ENCODE results near the gene KLHL3. TPM values are rescaled to one million over a fixed set of nuclear protein-coding genes. Genes with fewer than 3 reads are reported as not detected.

The KLHL3 gene
- polyA plus RNA-seq, 1 experiment: 1.1 TPM

DNA sequence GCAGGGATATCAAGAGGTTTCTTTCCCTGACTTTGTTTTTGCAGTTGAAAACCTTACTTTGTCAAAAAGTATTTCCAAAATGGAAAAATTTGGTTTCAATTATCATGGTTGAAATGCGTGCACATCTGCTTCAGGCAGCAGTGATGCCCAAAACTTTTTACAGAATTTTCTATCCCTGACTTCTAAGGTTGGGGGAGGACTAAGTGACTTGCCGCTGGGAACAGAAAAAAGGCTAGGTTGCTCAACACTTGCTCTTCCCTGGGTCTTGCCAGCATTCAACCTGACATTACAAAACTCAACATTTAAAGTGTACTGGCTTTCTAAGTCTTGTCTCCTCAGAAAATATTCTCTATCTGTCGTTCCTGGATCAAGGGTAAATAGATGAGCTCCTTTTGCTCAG lies 4.7 kb downstream of the KLHL3 start:
- no peaks in the 10 kb centered on the region for H3K36me3 ChIP-seq (ENCODE audit: control insufficient read depth, insufficient read depth, low read length)
- no peak for DNase-seq (ENCODE audit: low read depth)
- H3K27me3 ChIP-seq (ENCODE audit: control insufficient read depth, insufficient read depth, low read length): no peaks in the 10 kb centered on the region
- POLR2A ChIA-PET: no interaction called here
- CTCF ChIA-PET: interaction anchor here (0.9 to 14.5 kb wide), 8 partner anchors 10 to 866 kb away, joined by 3 to 247 read pairs (median 4); no protein-coding TSS in a partner anchor
- H3K4me3 ChIP-seq (ENCODE audit: low read depth, low read length): no peak overlapping the region
- TF ChIP-seq, protein P1, sequence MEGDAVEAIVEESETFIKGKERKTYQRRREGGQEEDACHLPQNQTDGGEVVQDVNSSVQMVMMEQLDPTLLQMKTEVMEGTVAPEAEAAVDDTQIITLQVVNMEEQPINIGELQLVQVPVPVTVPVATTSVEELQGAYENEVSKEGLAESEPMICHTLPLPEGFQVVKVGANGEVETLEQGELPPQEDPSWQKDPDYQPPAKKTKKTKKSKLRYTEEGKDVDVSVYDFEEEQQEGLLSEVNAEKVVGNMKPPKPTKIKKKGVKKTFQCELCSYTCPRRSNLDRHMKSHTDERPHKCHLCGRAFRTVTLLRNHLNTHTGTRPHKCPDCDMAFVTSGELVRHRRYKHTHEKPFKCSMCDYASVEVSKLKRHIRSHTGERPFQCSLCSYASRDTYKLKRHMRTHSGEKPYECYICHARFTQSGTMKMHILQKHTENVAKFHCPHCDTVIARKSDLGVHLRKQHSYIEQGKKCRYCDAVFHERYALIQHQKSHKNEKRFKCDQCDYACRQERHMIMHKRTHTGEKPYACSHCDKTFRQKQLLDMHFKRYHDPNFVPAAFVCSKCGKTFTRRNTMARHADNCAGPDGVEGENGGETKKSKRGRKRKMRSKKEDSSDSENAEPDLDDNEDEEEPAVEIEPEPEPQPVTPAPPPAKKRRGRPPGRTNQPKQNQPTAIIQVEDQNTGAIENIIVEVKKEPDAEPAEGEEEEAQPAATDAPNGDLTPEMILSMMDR (IDR thresholded peaks at IDR 0.05; ENCODE audit: insufficient read depth, low read depth, low read length): no peak

- H3K27me3 ChIP-seq (ENCODE audit: control insufficient read depth, insufficient read depth, low read length): no peaks in the 10 kb centered on the region
- DNase-seq (ENCODE audit: low read depth): no peak
- POLR2A ChIA-PET: no interaction called here
- H3K36me3 ChIP-seq (ENCODE audit: control insufficient read depth, insufficient read depth, low read length): no peaks in the 10 kb centered on the region
- H3K4me3 ChIP-seq (ENCODE audit: low read depth, low read length): no peak overlapping the region
- CTCF ChIA-PET: interaction anchor here (0.9 to 3.0 kb wide), 5 partner anchors 12 to 865 kb away, joined by 3 to 10 read pairs (median 4); no protein-coding TSS in a partner anchor
- TF ChIP-seq, protein P1 (IDR thresholded peaks at IDR 0.05; ENCODE audit: insufficient read depth, low read depth, low read length): no peak
Measured at GRCh38 chr5:137730336-137730735, 5.6 kb downstream of the KLHL3 start.

- TF ChIP-seq, protein P1 (IDR thresholded peaks at IDR 0.05; ENCODE audit: insufficient read depth, low read depth, low read length): no peak
- POLR2A ChIA-PET: no interaction called here
Measured at GRCh38 chr5:137728048-137728447, 7.8 kb downstream of the KLHL3 start.

GRCh38 chr5:137727623-137728022 lies 8.3 kb downstream of the KLHL3 start:
- no peaks in the 10 kb centered on the region for H3K36me3 ChIP-seq (ENCODE audit: control insufficient read depth, insufficient read depth, low read length)
- no peak overlapping the region for H3K4me3 ChIP-seq (ENCODE audit: low read depth, low read length)
- no peaks in the 10 kb centered on the region for H3K27me3 ChIP-seq (ENCODE audit: control insufficient read depth, insufficient read depth, low read length)
- POLR2A ChIA-PET: no interaction called here
- no peak for DNase-seq (ENCODE audit: low read depth)
- TF ChIP-seq, protein P1 (IDR thresholded peaks at IDR 0.05; ENCODE audit: insufficient read depth, low read depth, low read length): no peak
- CTCF ChIA-PET: interaction anchor here (1.0 to 2.0 kb wide), 4 partner anchors 36 to 98 kb away, joined by 3 to 8 read pairs (median 4); no protein-coding TSS in a partner anchor

More at GRCh38 chr5:137728048-137728447, 7.8 kb downstream of the KLHL3 start:
- Histone ChIP-seq H3K4me3 (ENCODE audit: low read depth, low read length) (no peak overlapping the region), H3K36me3 (ENCODE audit: control insufficient read depth, insufficient read depth, low read length) (no peaks in the 10 kb centered on the region), H3K27me3 (ENCODE audit: control insufficient read depth, insufficient read depth, low read length) (no peaks in the 10 kb centered on the region)
- DNase-seq (ENCODE audit: low read depth): no peak
- CTCF ChIA-PET: interaction anchor here (0.5 to 2.0 kb wide), 6 partner anchors 9 to 1192 kb away, joined by 3 to 8 read pairs (median 4); no protein-coding TSS in a partner anchor

- ChIA-PET POLR2A (no interaction called here), CTCF (no interaction called here)
- no peaks in the 10 kb centered on the region for H3K27me3 ChIP-seq (ENCODE audit: control insufficient read depth, insufficient read depth, low read length)
- no peak overlapping the region for H3K4me3 ChIP-seq (ENCODE audit: low read depth, low read length)
- H3K36me3 ChIP-seq (ENCODE audit: control insufficient read depth, insufficient read depth, low read length): no peaks in the 10 kb centered on the region
- TF ChIP-seq, protein P1 (IDR thresholded peaks at IDR 0.05; ENCODE audit: insufficient read depth, low read depth, low read length): no peak
- DNase-seq (ENCODE audit: low read depth): no peak
Measured at GRCh38 chr5:137724251-137724650, 11.6 kb downstream of the KLHL3 start.

All from BJ (cell line).